Measurements from ENCODE around the gene TCF12. TPM values are rescaled to one million over a fixed set of nuclear protein-coding genes. Genes with fewer than 3 reads are reported as not detected.

Gene TCF12
- total and polyA plus RNA-seq, 5 donors from 2014 or later: 45.7 to 83.7 (median 68.2) TPM

GRCh38 chr15:57235186-57235585 is 316.7 kb downstream of the TCF12 start:
- no peaks in the 10 kb centered on the region for H3K27me3 Mint-ChIP-seq
- DNase-seq (no peak), ATAC-seq (ENCODE audit: low read depth in 2 of 2) (no peak)
- peaks cover 0 to 16% (median 3%) of the 10 kb centered on the region in 4 donors for H3K4me1 Mint-ChIP-seq
- H3K4me3 ChIP-seq (ENCODE audit: low read depth, low read length): no peak overlapping the region
- no peak overlapping the region for H3K4me3 Mint-ChIP-seq
- no peak overlapping the region for H3K27ac Mint-ChIP-seq
- no peak overlapping the region for H3K27ac ChIP-seq (ENCODE audit: insufficient read depth, low read length, poor library complexity, severe bottlenecking)
- peaks cover 27% of the 10 kb centered on the region for H3K36me3 ChIP-seq (ENCODE audit: control insufficient read depth, insufficient read depth, low read length)
- H3K36me3 Mint-ChIP-seq: peaks cover 54% of the 10 kb centered on the region
- H3K27me3 ChIP-seq (ENCODE audit: control insufficient read depth, insufficient read depth, low read length): no peaks in the 10 kb centered on the region
- H3K4me1 ChIP-seq (ENCODE audit: control insufficient read depth, insufficient read depth, low read length, poor library complexity, severe bottlenecking): no peaks in the 10 kb centered on the region
- H3K9me3 ChIP-seq (ENCODE audit: control insufficient read depth in 2 of 2, low read length in 2 of 2): no peaks in the 10 kb centered on the region
- H3K9me3 Mint-ChIP-seq: no peaks in the 10 kb centered on the region

- ATAC-seq (ENCODE audit: low read depth in 2 of 2) (no peak), DNase-seq (no peak)
- Histone ChIP-seq H3K9me3 (ENCODE audit: control insufficient read depth in 2 of 2, low read length in 2 of 2) (no peaks in the 10 kb centered on the region), H3K27ac (ENCODE audit: insufficient read depth, low read length, poor library complexity, severe bottlenecking) (no peak overlapping the region), H3K27me3 (ENCODE audit: control insufficient read depth, insufficient read depth, low read length) (no peaks in the 10 kb centered on the region), H3K4me1 (ENCODE audit: control insufficient read depth, insufficient read depth, low read length, poor library complexity, severe bottlenecking) (no peaks in the 10 kb centered on the region), H3K36me3 (ENCODE audit: control insufficient read depth, insufficient read depth, low read length) (peaks cover 27% of the 10 kb centered on the region), H3K4me3 (ENCODE audit: low read depth, low read length) (no peak overlapping the region)
- H3K9me3 Mint-ChIP-seq: no peaks in the 10 kb centered on the region
- H3K27ac Mint-ChIP-seq: no peak overlapping the region
- H3K4me1 Mint-ChIP-seq: peaks cover 0 to 16% (median 1%) of the 10 kb centered on the region in 4 donors
- H3K4me3 Mint-ChIP-seq: no peak overlapping the region
- H3K27me3 Mint-ChIP-seq: no peaks in the 10 kb centered on the region
- H3K36me3 Mint-ChIP-seq: peaks cover 54% of the 10 kb centered on the region
Observed at GRCh38 chr15:57235873-57236272, 317.4 kb downstream of the TCF12 start.

GRCh38 chr15:57236561-57237300 is 318.3 kb downstream of the TCF12 start:
- Mint-ChIP-seq H3K27ac (peak overlapping the region in 2 of 3 donors; percentile 1 to 12), H3K9me3 (no peaks in the 10 kb centered on the region), H3K27me3 (no peaks in the 10 kb centered on the region), H3K4me1 (peaks cover 0 to 16% (median 1%) of the 10 kb centered on the region in 4 donors), H3K4me3 (no peak overlapping the region), H3K36me3 (peaks cover 54% of the 10 kb centered on the region)
- no peaks in the 10 kb centered on the region for H3K27me3 ChIP-seq (ENCODE audit: control insufficient read depth, insufficient read depth, low read length)
- H3K4me3 ChIP-seq (ENCODE audit: low read depth, low read length): no peak overlapping the region
- H3K4me1 ChIP-seq (ENCODE audit: control insufficient read depth, insufficient read depth, low read length, poor library complexity, severe bottlenecking): no peaks in the 10 kb centered on the region
- H3K9me3 ChIP-seq (ENCODE audit: control insufficient read depth in 2 of 2, low read length in 2 of 2): no peaks in the 10 kb centered on the region
- peaks cover 27% of the 10 kb centered on the region for H3K36me3 ChIP-seq (ENCODE audit: control insufficient read depth, insufficient read depth, low read length)
- no peak overlapping the region for H3K27ac ChIP-seq (ENCODE audit: insufficient read depth, low read length, poor library complexity, severe bottlenecking)
- DNase-seq (no peak), ATAC-seq (ENCODE audit: low read depth in 2 of 2) (no peak)

- peaks cover 59% of the 10 kb centered on the region for H3K36me3 Mint-ChIP-seq
- no peak overlapping the region for H3K4me3 ChIP-seq (ENCODE audit: low read depth, low read length)
- peaks cover 25% of the 10 kb centered on the region for H3K36me3 ChIP-seq (ENCODE audit: control insufficient read depth, insufficient read depth, low read length)
- ATAC-seq (ENCODE audit: low read depth in 2 of 2): no peak
- H3K27me3 ChIP-seq (ENCODE audit: control insufficient read depth, insufficient read depth, low read length): no peaks in the 10 kb centered on the region
- H3K27me3 Mint-ChIP-seq: no peaks in the 10 kb centered on the region
- no peak overlapping the region for H3K4me3 Mint-ChIP-seq
- no peaks in the 10 kb centered on the region for H3K9me3 ChIP-seq (ENCODE audit: control insufficient read depth in 2 of 2, low read length in 2 of 2)
- H3K27ac ChIP-seq (ENCODE audit: insufficient read depth, low read length, poor library complexity, severe bottlenecking): no peak overlapping the region
- H3K4me1 Mint-ChIP-seq: peaks cover 0 to 16% (median 1%) of the 10 kb centered on the region in 4 donors
- DNase-seq: no peak
- H3K4me1 ChIP-seq (ENCODE audit: control insufficient read depth, insufficient read depth, low read length, poor library complexity, severe bottlenecking): no peaks in the 10 kb centered on the region
- H3K27ac Mint-ChIP-seq: peak overlapping the region in 1 of 3 donors; percentile 25
- H3K9me3 Mint-ChIP-seq: no peaks in the 10 kb centered on the region
Observed at GRCh38 chr15:57237301-57237642, 318.8 kb downstream of the TCF12 start.

GRCh38 chr15:57237676-57238075 is 319.2 kb downstream of the TCF12 start:
- Histone ChIP-seq H3K27ac (ENCODE audit: insufficient read depth, low read length, poor library complexity, severe bottlenecking) (no peak overlapping the region), H3K4me1 (ENCODE audit: control insufficient read depth, insufficient read depth, low read length, poor library complexity, severe bottlenecking) (no peaks in the 10 kb centered on the region), H3K9me3 (ENCODE audit: control insufficient read depth in 2 of 2, low read length in 2 of 2) (no peaks in the 10 kb centered on the region), H3K27me3 (ENCODE audit: control insufficient read depth, insufficient read depth, low read length) (no peaks in the 10 kb centered on the region), H3K4me3 (ENCODE audit: low read depth, low read length) (no peak overlapping the region), H3K36me3 (ENCODE audit: control insufficient read depth, insufficient read depth, low read length) (peaks cover 22% of the 10 kb centered on the region)
- Mint-ChIP-seq H3K4me3 (no peak overlapping the region), H3K27me3 (no peaks in the 10 kb centered on the region), H3K27ac (peak overlapping the region in 1 of 3 donors; percentile 25), H3K36me3 (peaks cover 58% of the 10 kb centered on the region), H3K4me1 (peaks cover 0 to 16% (median 1%) of the 10 kb centered on the region in 4 donors), H3K9me3 (no peaks in the 10 kb centered on the region)
- ATAC-seq (ENCODE audit: low read depth in 2 of 2) (no peak), DNase-seq (no peak)

GRCh38 chr15:57245130-57245529 is 326.7 kb downstream of the TCF12 start:
- H3K4me1 ChIP-seq (ENCODE audit: control insufficient read depth, insufficient read depth, low read length, poor library complexity, severe bottlenecking): no peaks in the 10 kb centered on the region
- no peaks in the 10 kb centered on the region for H3K27me3 ChIP-seq (ENCODE audit: control insufficient read depth, insufficient read depth, low read length)
- no peak overlapping the region for H3K4me3 ChIP-seq (ENCODE audit: low read depth, low read length)
- no peak overlapping the region for H3K27ac ChIP-seq (ENCODE audit: insufficient read depth, low read length, poor library complexity, severe bottlenecking)
- peaks cover 0 to 3% (median 0%) of the 10 kb centered on the region in 7 donors for H3K9me3 Mint-ChIP-seq
- H3K27ac Mint-ChIP-seq: peak overlapping the region in 2 of 3 donors; percentile 14 to 21
- peaks cover 38% of the 10 kb centered on the region for H3K36me3 ChIP-seq (ENCODE audit: control insufficient read depth, insufficient read depth, low read length)
- peaks cover 0 to 10% (median 2%) of the 10 kb centered on the region in 4 donors for H3K4me1 Mint-ChIP-seq
- DNase-seq: no peak
- H3K36me3 Mint-ChIP-seq: peaks cover 34% of the 10 kb centered on the region
- no peaks in the 10 kb centered on the region for H3K9me3 ChIP-seq (ENCODE audit: control insufficient read depth in 2 of 2, low read length in 2 of 2)
- ATAC-seq (ENCODE audit: low read depth in 2 of 2): no peak
- no peaks in the 10 kb centered on the region for H3K27me3 Mint-ChIP-seq
- H3K4me3 Mint-ChIP-seq: no peak overlapping the region

GRCh38 chr15:57245714-57246113 is 327.3 kb downstream of the TCF12 start:
- H3K27me3 ChIP-seq (ENCODE audit: control insufficient read depth, insufficient read depth, low read length): no peaks in the 10 kb centered on the region
- ATAC-seq (ENCODE audit: low read depth in 2 of 2) (no peak), DNase-seq (no peak)
- H3K4me1 ChIP-seq (ENCODE audit: control insufficient read depth, insufficient read depth, low read length, poor library complexity, severe bottlenecking): no peaks in the 10 kb centered on the region
- no peaks in the 10 kb centered on the region for H3K9me3 ChIP-seq (ENCODE audit: control insufficient read depth in 2 of 2, low read length in 2 of 2)
- Mint-ChIP-seq H3K27me3 (no peaks in the 10 kb centered on the region), H3K4me1 (peaks cover 0 to 10% (median 2%) of the 10 kb centered on the region in 4 donors), H3K27ac (no peak overlapping the region), H3K4me3 (no peak overlapping the region), H3K36me3 (peaks cover 34% of the 10 kb centered on the region), H3K9me3 (peaks cover 0 to 3% (median 0%) of the 10 kb centered on the region in 7 donors)
- no peak overlapping the region for H3K27ac ChIP-seq (ENCODE audit: insufficient read depth, low read length, poor library complexity, severe bottlenecking)
- H3K36me3 ChIP-seq (ENCODE audit: control insufficient read depth, insufficient read depth, low read length): peaks cover 38% of the 10 kb centered on the region
- H3K4me3 ChIP-seq (ENCODE audit: low read depth, low read length): no peak overlapping the region

GRCh38 chr15:57248074-57248473 is 329.6 kb downstream of the TCF12 start:
- Histone ChIP-seq H3K27ac (ENCODE audit: insufficient read depth, low read length, poor library complexity, severe bottlenecking) (no peak overlapping the region), H3K4me3 (ENCODE audit: low read depth, low read length) (no peak overlapping the region), H3K36me3 (ENCODE audit: control insufficient read depth, insufficient read depth, low read length) (peaks cover 50% of the 10 kb centered on the region), H3K9me3 (ENCODE audit: control insufficient read depth in 2 of 2, low read length in 2 of 2) (no peaks in the 10 kb centered on the region), H3K27me3 (ENCODE audit: control insufficient read depth, insufficient read depth, low read length) (no peaks in the 10 kb centered on the region), H3K4me1 (ENCODE audit: control insufficient read depth, insufficient read depth, low read length, poor library complexity, severe bottlenecking) (no peaks in the 10 kb centered on the region)
- no peaks in the 10 kb centered on the region for H3K27me3 Mint-ChIP-seq
- no peak for DNase-seq
- peaks cover 0 to 10% (median 6%) of the 10 kb centered on the region in 4 donors for H3K4me1 Mint-ChIP-seq
- no peak for ATAC-seq (ENCODE audit: low read depth in 2 of 2)
- H3K4me3 Mint-ChIP-seq: no peak overlapping the region
- H3K9me3 Mint-ChIP-seq: peaks cover 0 to 3% (median 0%) of the 10 kb centered on the region in 7 donors
- H3K27ac Mint-ChIP-seq: peak overlapping the region in 1 of 3 donors; percentile 53
- H3K36me3 Mint-ChIP-seq: peaks cover 43% of the 10 kb centered on the region
